H9 (cell line): ENCODE measurements around the gene ERFL. TPM values are rescaled to one million over a fixed set of nuclear protein-coding genes. Genes with fewer than 3 reads are reported as not detected.

ENCODE experiments used
- DNase-seq: peaks from one replicate; pipeline ENCODE4 v3.0.0-alpha.2; 2017
- H2AFZ ChIP-seq: one replicate; pipeline ENCODE4 v1.6.1; 2013; ENCODE audit warnings: mild to moderate bottlenecking, low read length, control low read depth, moderate library complexity
- H2AK5ac ChIP-seq: 2 replicates; pipeline ENCODE4 v1.6.1; 2013; ENCODE audit warnings: low read length, control low read depth, mixed read lengths; ENCODE audit not compliant: insufficient read length
- H2BK120ac ChIP-seq: one replicate; pipeline ENCODE4 v1.6.1; 2013; ENCODE audit warnings: low read depth, mild to moderate bottlenecking, low read length, control low read depth, inconsistent platforms; ENCODE audit not compliant: poor library complexity, severe bottlenecking
- H2BK12ac ChIP-seq: 2 replicates; pipeline ENCODE4 v1.6.1; 2013; ENCODE audit warnings: low read length, control low read depth, mixed read lengths, low read depth; ENCODE audit not compliant: insufficient read length
- H2BK15ac ChIP-seq: 2 replicates; pipeline ENCODE4 v1.6.1; 2013; ENCODE audit warnings: low read depth, low read length, control low read depth
- H2BK20ac ChIP-seq: one replicate; pipeline ENCODE4 v1.6.1; 2013; ENCODE audit warnings: low read depth, mild to moderate bottlenecking, low read length, control low read depth, inconsistent platforms; ENCODE audit not compliant: poor library complexity, severe bottlenecking
- H2BK5ac ChIP-seq: 2 replicates; pipeline ENCODE4 v1.6.1; 2013; ENCODE audit warnings: low read length, control low read depth, mixed read lengths; ENCODE audit not compliant: insufficient read length
- H3K14ac ChIP-seq: 2 replicates; pipeline ENCODE4 v1.6.1; 2013; ENCODE audit warnings: low read length, control low read depth; ENCODE audit not compliant: insufficient read depth
- H3K18ac ChIP-seq: 2 replicates; pipeline ENCODE4 v1.6.1; 2013; ENCODE audit warnings: low read depth, mild to moderate bottlenecking, mixed read lengths, low read length, control low read depth; ENCODE audit not compliant: insufficient read length
- H3K23ac ChIP-seq: 2 replicates; pipeline ENCODE4 v1.6.1; 2013; ENCODE audit warnings: low read length, control low read depth, mixed read lengths, low read depth; ENCODE audit not compliant: insufficient read length
- H3K23me2 ChIP-seq: 2 replicates; pipeline ENCODE4 v1.6.1; 2013; ENCODE audit warnings: low read depth, mild to moderate bottlenecking, mixed read lengths, low read length, control low read depth; ENCODE audit not compliant: insufficient read length, poor library complexity, severe bottlenecking
- H3K27ac ChIP-seq: 2 replicates; pipeline ENCODE4 v1.5.1; 2013; ENCODE audit warnings: low read length, control low read depth, mixed read lengths, low read depth; ENCODE audit not compliant: insufficient read length
- H3K27me3 ChIP-seq: 2 replicates; pipeline ENCODE4 v1.6.1; 2013; ENCODE audit warnings: low read length, control low read depth, inconsistent platforms; ENCODE audit not compliant: insufficient read depth
- H3K4ac ChIP-seq: 2 replicates; pipeline ENCODE4 v1.6.1; 2013; ENCODE audit warnings: low read depth, mild to moderate bottlenecking, control low read depth, inconsistent platforms, low read length, moderate library complexity
- H3K4me1 ChIP-seq: 2 replicates; pipeline ENCODE4 v1.6.1; 2013; ENCODE audit warnings: low read length, control low read depth, inconsistent platforms; ENCODE audit not compliant: insufficient read depth
- H3K4me2 ChIP-seq: 2 replicates; pipeline ENCODE4 v1.6.1; 2013; ENCODE audit warnings: low read length, control low read depth, mixed read lengths; ENCODE audit not compliant: insufficient read length, insufficient read depth
- H3K56ac ChIP-seq: 2 replicates; pipeline ENCODE4 v1.6.1; 2013; ENCODE audit warnings: low read depth, mild to moderate bottlenecking, mixed read lengths, low read length, control low read depth; ENCODE audit not compliant: insufficient read length
- H3K79me1 ChIP-seq: 2 replicates; pipeline ENCODE4 v1.6.1; 2013; ENCODE audit warnings: low read depth, mild to moderate bottlenecking, moderate library complexity, low read length, control low read depth, inconsistent platforms; ENCODE audit not compliant: insufficient read depth, poor library complexity, severe bottlenecking
- H3K79me2 ChIP-seq: 2 replicates; pipeline ENCODE4 v1.6.1; 2013; ENCODE audit warnings: low read length, control low read depth, inconsistent platforms; ENCODE audit not compliant: insufficient read depth
- H3K9ac ChIP-seq: 2 replicates; pipeline ENCODE4 v1.6.1; 2013; ENCODE audit warnings: low read length, control low read depth, mixed read lengths; ENCODE audit not compliant: insufficient read length; ENCODE audit errors: extremely low read depth
- H3K9me3 ChIP-seq: one replicate; pipeline ENCODE4 v1.6.1; 2013; ENCODE audit warnings: low read depth, low read length, inconsistent platforms; ENCODE audit not compliant: control insufficient read depth
- H3T11ph ChIP-seq: one replicate; pipeline ENCODE4 v1.6.1; 2013; ENCODE audit warnings: mild to moderate bottlenecking, low read length, control low read depth, inconsistent platforms
- H4K20me1 ChIP-seq: one replicate; pipeline ENCODE4 v1.6.1; 2013; ENCODE audit not compliant: control insufficient read depth, insufficient read length, insufficient read depth
- H4K5ac ChIP-seq: 2 replicates; pipeline ENCODE4 v1.6.1; 2013; ENCODE audit warnings: low read depth, mild to moderate bottlenecking, mixed read lengths, low read length, control low read depth; ENCODE audit not compliant: insufficient read length
- H4K8ac ChIP-seq: replicated peaks from 2 replicates; pipeline ENCODE4 v1.6.1; 2013; ENCODE audit warnings: low read length, control low read depth, mixed read lengths, low read depth; ENCODE audit not compliant: insufficient read length
- H4K91ac ChIP-seq: 2 replicates; pipeline ENCODE4 v1.6.1; 2013; ENCODE audit warnings: low read depth, mild to moderate bottlenecking, moderate library complexity, mixed read lengths, low read length, control low read depth; ENCODE audit not compliant: insufficient read length
- H3K27ac Mint-ChIP-seq, 3 experiments: 2 replicates in 2 of 3; 3 replicates in 1 of 3; pipeline ENCODE4 v1.8.0; 2020 to 2021; ENCODE audit warnings: mixed read lengths in 3 of 3, mild to moderate bottlenecking in 1 of 3, moderate library complexity in 1 of 3
- H3K27me3 Mint-ChIP-seq: 2 replicates; pipeline ENCODE4 v1.8.0; 2021; ENCODE audit warnings: low read depth, mild to moderate bottlenecking, moderate library complexity, mixed read lengths
- H3K36me3 Mint-ChIP-seq, 3 experiments: 2 replicates in 2 of 3; 3 replicates in 1 of 3; pipeline ENCODE4 v1.8.0; 2020 to 2021; ENCODE audit warnings: low read depth in 3 of 3, mixed read lengths in 3 of 3; ENCODE audit not compliant: insufficient read depth in 1 of 3
- H3K4me1 Mint-ChIP-seq, 2 experiments: 2 replicates each; pipeline ENCODE4 v1.8.0; 2020; ENCODE audit warnings: mixed read lengths in 2 of 2
- H3K4me3 Mint-ChIP-seq, 2 experiments: 2 replicates in 1 of 2; 3 replicates in 1 of 2; pipeline ENCODE4 v1.8.0; 2020 to 2021; ENCODE audit warnings: mild to moderate bottlenecking in 2 of 2, mixed read lengths in 2 of 2, moderate library complexity in 1 of 2
- H3K9me3 Mint-ChIP-seq, 2 experiments: 2 replicates in 1 of 2; 3 replicates in 1 of 2; pipeline ENCODE4 v1.8.0; 2020; ENCODE audit warnings: mild to moderate bottlenecking in 2 of 2, mixed read lengths in 2 of 2, moderate library complexity in 1 of 2
- CTCF ChIP-seq: fragments of 200-600 bp; sonication (generic); conservative IDR thresholded peaks from 3 replicates; pipeline ENCODE4 v1.8.0; 2021; ENCODE audit warnings: antibody characterized with exemption, mild to moderate bottlenecking
- WGBS: extraction: QIAGEN DNeasy Blood & Tissue Kit; methylation state at CpG from one replicate; pipeline ENCODE4 v1.1.7; 2013; ENCODE audit warnings: missing lambda C conversion rate, low lambda C conversion rate, mixed read lengths; ENCODE audit not compliant: insufficient read length; ENCODE audit errors: extremely low coverage; 5-methylcytosine and 5-hydroxymethylcytosine counted together
- total RNA-seq: library from RNA; stranded (reverse); gene quantifications from 2 replicates; pipeline ENCODE4 v1.2.1, GENCODE V29; 2021

Gene ERFL
- total RNA-seq, 1 experiment from 2014 or later, result 0.22 TPM

GRCh38 chr19:41863209-41863931 lies 64.9 kb downstream of the ERFL start:
- Histone ChIP-seq H4K20me1 (no peaks in the 10 kb centered on the region), H3K4me2 (no peak overlapping the region), H3K23ac (no peak overlapping the region), H3K18ac (no peak overlapping the region), H2BK15ac (no peak overlapping the region), H3K4me1 (no peaks in the 10 kb centered on the region; the same call in 1 of the 2 replicates), H2BK20ac (no peak overlapping the region), H4K8ac (no peak overlapping the region), H3K56ac (no peak overlapping the region), H3K79me1 (peaks cover 22% of the 10 kb centered on the region), H3K27me3 (no peaks in the 10 kb centered on the region), H3K27ac (no peak overlapping the region), H4K91ac (no peak overlapping the region), H3K23me2 (peaks cover 9% of the 10 kb centered on the region), H3T11ph (no peak overlapping the region), H2BK12ac (no peak overlapping the region), H2AK5ac (no peak overlapping the region), H2BK5ac (no peak overlapping the region), H3K79me2 (peaks cover 29% of the 10 kb centered on the region), H3K14ac (no peak overlapping the region), H3K4ac (no peak overlapping the region), H2BK120ac (no peak overlapping the region), H3K9me3 (no peaks in the 10 kb centered on the region), H2AFZ (no peak overlapping the region), H3K9ac (no peak overlapping the region), H4K5ac (no peak overlapping the region)
- peaks cover 57 to 77% (median 66%) of the 10 kb centered on the region in 3 experiments for H3K36me3 Mint-ChIP-seq
- H3K9me3 Mint-ChIP-seq, result no peaks in the 10 kb centered on the region; a peak in 1 of 5 replicates
- peak overlapping the region; percentile 82 to 97 (median 95); a peak in 6 of 7 replicates for H3K27ac Mint-ChIP-seq
- H3K27me3 Mint-ChIP-seq, result no peaks in the 10 kb centered on the region; the same call in 1 of the 2 replicates
- TF ChIP-seq CTCF, result no peak
- peak overlapping the region; percentile 29 to 43; a peak in 4 of 5 replicates for H3K4me3 Mint-ChIP-seq
- WGBS, result no CpG with 5 or more reads among the region's 11 CpGs
- DNase-seq, result no peak
- peaks cover 38 to 51% of the 10 kb centered on the region in 2 experiments for H3K4me1 Mint-ChIP-seq
